ENCODE results near the gene TEX54.
"Not testable (repeated sequence)": the region's sequence is repeated elsewhere in the genome, so short reads cannot be mapped to it uniquely, and the experiment has no call there.

Gene TEX54

GRCh38 chr11:62832336-62833234 is at the start of gene TEX54:
TSS of gene TEX54 (minus strand) at chr11:62832841.
- peak in 2 of 14 donors; percentile 39 to 57 for DNase-seq

GRCh38 chr11:62882431-62882749 is 49.7 kb upstream of the TEX54 start:
- no peak for DNase-seq

- peak in 12 of 14 donors; percentile 52 to 95 (median 89) for DNase-seq
These were observed 49.2 kb upstream of the TEX54 start for GRCh38 chr11:62881579-62882430.

GRCh38 chr11:62880803-62881578 is 48.4 kb upstream of the TEX54 start, which contains the start of gene SLC3A2:
TSS of gene SLC3A2 (plus strand) at chr11:62880896. CDS start at chr11:62881024, 128 bp downstream.
- peak; percentile 56 to 95 (median 88) for DNase-seq

GRCh38 chr11:62880231-62880802 is 47.7 kb upstream of the TEX54 start:
- peak in 6 of 14 donors; percentile 67 to 85 (median 80) for DNase-seq

- peak in 10 of 14 donors; percentile 10 to 71 (median 30) for DNase-seq
These were observed 46.8 kb upstream of the TEX54 start for GRCh38 chr11:62879235-62879978.

GRCh38 chr11:62876712-62877111 is 44.1 kb upstream of the TEX54 start:
- DNase-seq = no peak

GRCh38 chr11:62875698-62876478 is 43.2 kb upstream of the TEX54 start:
- DNase-seq = no peak

- no peak for DNase-seq
These were observed 42.2 kb upstream of the TEX54 start for GRCh38 chr11:62874851-62875250.

GRCh38 chr11:62865635-62866034 is 33.0 kb upstream of the TEX54 start:
- no peak for DNase-seq

GRCh38 chr11:62863687-62864335 is 31.2 kb upstream of the TEX54 start:
- DNase-seq = no peak

- DNase-seq = not testable (repeated sequence)
These were observed 29.0 kb upstream of the TEX54 start for GRCh38 chr11:62861564-62862192.

GRCh38 chr11:62860835-62861563 is 28.4 kb upstream of the TEX54 start:
- DNase-seq = no peak

- DNase-seq = not testable (repeated sequence)
These were observed 26.7 kb upstream of the TEX54 start for GRCh38 chr11:62859281-62859703.

- no peak for DNase-seq
These were observed 25.6 kb upstream of the TEX54 start for GRCh38 chr11:62858201-62858600.

- DNase-seq = no peak
These were observed 24.9 kb upstream of the TEX54 start for GRCh38 chr11:62857541-62857982.

- no peak for DNase-seq
These were observed 23.8 kb upstream of the TEX54 start for GRCh38 chr11:62856333-62856895.
